ENCODE data around the gene MET. TPM values are rescaled to one million over a fixed set of nuclear protein-coding genes. Genes with fewer than 3 reads are reported as not detected.

Gene MET
- total RNA-seq, 1 donor from 2014 or later: 22.8 TPM

GRCh38 chr7:116788572-116789197, 116.7 kb downstream of the MET start:
- Mint-ChIP-seq H3K4me1 (no peaks in the 10 kb centered on the region), H3K4me3 (no peak overlapping the region), H3K36me3 (peaks cover 9% of the 10 kb centered on the region), H3K27ac (no peak overlapping the region), H3K9me3 (no peaks in the 10 kb centered on the region), H3K27me3 (ENCODE audit: low read depth) (no peaks in the 10 kb centered on the region)
- no peak for DNase-seq (ENCODE audit: low spot score in 2 of 2, unreplicated experiment in 2 of 2)
- TF ChIP-seq CTCF (IDR thresholded peaks at IDR 0.05; ENCODE audit: unreplicated experiment): no peak

DNA sequence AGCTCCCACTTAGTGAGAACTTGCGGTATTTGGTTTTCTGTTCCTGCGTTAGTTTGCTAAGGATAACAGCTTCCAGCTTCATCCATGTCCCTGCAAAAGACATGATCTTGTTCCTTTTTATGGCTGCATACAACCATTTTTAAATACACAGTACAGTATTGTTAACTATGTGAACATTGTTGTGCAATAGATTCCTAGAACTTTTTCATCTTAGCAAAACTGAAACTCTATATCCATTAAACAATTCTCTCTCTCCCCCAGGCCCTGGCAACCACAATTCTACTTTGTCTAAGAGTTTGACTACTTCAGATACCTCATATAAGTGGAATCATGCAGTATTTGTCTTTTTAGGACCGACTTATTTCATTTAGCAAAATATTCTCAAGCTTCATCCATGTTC, 118.0 kb downstream of the MET start:
- Mint-ChIP-seq H3K4me1 (no peaks in the 10 kb centered on the region), H3K27ac (no peak overlapping the region), H3K4me3 (no peak overlapping the region), H3K27me3 (ENCODE audit: low read depth) (no peaks in the 10 kb centered on the region), H3K9me3 (no peaks in the 10 kb centered on the region), H3K36me3 (peaks cover 7% of the 10 kb centered on the region)
- DNase-seq (ENCODE audit: low spot score in 2 of 2, unreplicated experiment in 2 of 2): no peak
- no peak for TF ChIP-seq CTCF (IDR thresholded peaks at IDR 0.05; ENCODE audit: unreplicated experiment)

DNA sequence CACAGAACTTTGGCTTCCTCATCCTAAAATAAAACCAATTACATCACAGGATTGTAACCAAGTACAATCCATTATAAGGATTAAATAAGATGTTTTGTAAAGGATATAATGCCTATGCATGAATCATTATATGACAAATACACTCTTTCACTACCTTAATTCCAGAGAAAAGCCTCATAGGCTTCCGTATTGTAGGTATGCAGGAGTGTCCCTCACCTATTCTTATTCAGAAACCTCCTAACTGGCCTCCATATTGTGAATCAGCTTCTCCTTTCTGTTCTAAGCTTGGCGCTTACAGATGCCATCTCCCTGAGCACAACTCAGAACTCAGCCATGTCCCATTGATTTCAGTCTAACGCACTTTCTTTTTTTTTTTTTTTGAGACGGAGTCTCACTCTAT, 120.8 kb downstream of the MET start:
- H3K4me3 Mint-ChIP-seq: no peak overlapping the region
- no peak for TF ChIP-seq CTCF (IDR thresholded peaks at IDR 0.05; ENCODE audit: unreplicated experiment)
- no peaks in the 10 kb centered on the region for H3K9me3 Mint-ChIP-seq
- peaks cover 3% of the 10 kb centered on the region for H3K4me1 Mint-ChIP-seq
- no peaks in the 10 kb centered on the region for H3K27me3 Mint-ChIP-seq (ENCODE audit: low read depth)
- peaks cover 7% of the 10 kb centered on the region for H3K36me3 Mint-ChIP-seq
- no peak for DNase-seq (ENCODE audit: low spot score in 2 of 2, unreplicated experiment in 2 of 2)
- H3K27ac Mint-ChIP-seq: no peak overlapping the region

DNA sequence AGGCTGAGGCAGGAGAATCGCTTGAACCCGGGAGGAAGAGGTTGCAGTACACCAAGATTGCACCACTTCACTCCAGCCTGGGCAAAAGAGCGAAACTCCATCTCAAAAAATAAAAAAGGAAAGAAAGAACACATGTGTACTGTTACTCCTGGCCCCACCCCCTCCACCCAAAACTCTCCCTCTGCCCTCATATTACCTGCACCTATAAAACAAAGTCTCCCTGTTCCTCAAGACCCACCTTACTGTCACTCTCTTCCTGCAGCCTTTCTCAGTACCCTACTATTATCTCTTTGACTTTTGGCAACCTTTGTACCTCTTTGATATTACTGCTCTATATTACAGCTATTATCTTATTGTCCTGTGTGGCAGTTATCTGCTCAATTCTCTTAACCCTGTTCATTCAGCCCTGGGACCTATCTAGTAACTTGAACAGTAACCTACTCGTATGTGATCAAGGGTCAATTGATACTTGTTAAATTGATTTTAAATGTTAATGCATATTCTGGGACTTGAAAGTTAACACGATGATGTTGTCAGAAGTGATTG, 121.9 kb downstream of the MET start:
- H3K4me3 Mint-ChIP-seq: no peak overlapping the region
- peaks cover 7% of the 10 kb centered on the region for H3K36me3 Mint-ChIP-seq
- DNase-seq (ENCODE audit: low spot score in 2 of 2, unreplicated experiment in 2 of 2): no peak
- H3K9me3 Mint-ChIP-seq: no peaks in the 10 kb centered on the region
- no peak for TF ChIP-seq CTCF (IDR thresholded peaks at IDR 0.05; ENCODE audit: unreplicated experiment)
- peaks cover 8% of the 10 kb centered on the region for H3K4me1 Mint-ChIP-seq
- no peaks in the 10 kb centered on the region for H3K27me3 Mint-ChIP-seq (ENCODE audit: low read depth)
- H3K27ac Mint-ChIP-seq: no peak overlapping the region

GRCh38 chr7:116796471-116796870, 124.5 kb downstream of the MET start:
- Mint-ChIP-seq H3K4me1 (peaks cover 19% of the 10 kb centered on the region), H3K36me3 (peaks cover 3% of the 10 kb centered on the region), H3K27ac (no peak overlapping the region), H3K4me3 (no peak overlapping the region), H3K27me3 (ENCODE audit: low read depth) (no peaks in the 10 kb centered on the region), H3K9me3 (no peaks in the 10 kb centered on the region)
- TF ChIP-seq CTCF (IDR thresholded peaks at IDR 0.05; ENCODE audit: unreplicated experiment): no peak
- DNase-seq (ENCODE audit: low spot score in 2 of 2, unreplicated experiment in 2 of 2): no peak

Measured in mesothelial cell of epicardium (in vitro differentiated cells).